K562 (cell line): ENCODE measurements around the gene ARF4. TPM values are rescaled to one million over a fixed set of nuclear protein-coding genes. Genes with fewer than 3 reads are reported as not detected.

Experiments
- ATAC-seq: fragments of 200-7000 bp; cut with Tn5 transposase; 3 replicates; pipeline ENCODE4 v1.9.1; 2020; ENCODE audit warnings: moderate library complexity
- BruUV-seq: library from RNA; stranded (reverse); fragments of 400-500 nt; replicated peaks from 2 replicates; lab custom pipeline; 2021; lab: Mats Ljungman, UMichigan
- CTCF ChIA-PET: fragments of 300-600 bp; formaldehyde crosslinking; extraction: SDS; loops from one replicate; lab custom pipeline; 2021; ENCODE audit warnings: low intra/inter-chr PET ratio; lab: Yijun Ruan, JAX
- POLR2A ChIA-PET: fragments of 300-600, 350-650 bp; sonication (Branson Sonifier 250); formaldehyde crosslinking; extraction: SDS; loops from one replicate; lab custom pipeline; 2021; ENCODE audit warnings: antibody characterized with exemption, inconsistent platforms; lab: Yijun Ruan, JAX
- DNase-seq, 4 experiments: peaks; one replicate each; pipeline versions ENCODE4 v3.0.0 to v3.0.0-alpha.2; 2011 to 2018; ENCODE audit warnings: low spot score in 3 of 4, mixed read lengths in 3 of 4; ENCODE audit errors: extremely low read depth in 1 of 4
- FAIRE-seq: peaks from 2 replicates; lab custom pipeline; 2011; peaks lifted over from hg19 to GRCh38; lab: Jason Lieb, UNC
- H2AFZ ChIP-seq: 2 replicates; pipeline ENCODE4 v1.6.0; 2011; ENCODE audit warnings: low read depth, low read length, control low read depth, inconsistent platforms
- H3K27ac ChIP-seq: fragments of 200-600 bp; 3 replicates; pipeline ENCODE4 v1.8.0; 2011; ENCODE audit warnings: low read depth, mild to moderate bottlenecking, control low read depth, inconsistent platforms, low read length, moderate library complexity, mixed read lengths; ENCODE audit errors: extremely low read depth
- H3K27me3 ChIP-seq, 2 experiments: fragments of 300-600 bp in 1 of 2; 2 replicates in 1 of 2; 3 replicates in 1 of 2; pipeline versions ENCODE4 v1.6.0 to v1.8.0; 2011; ENCODE audit warnings: inconsistent platforms in 2 of 2, low read length in 2 of 2, mild to moderate bottlenecking in 1 of 2, mixed read lengths in 1 of 2, moderate library complexity in 1 of 2; ENCODE audit not compliant: control insufficient read depth in 2 of 2, insufficient read depth in 2 of 2
- H3K36me3 ChIP-seq: fragments of 300-600 bp; 3 replicates; pipeline ENCODE4 v1.8.0; 2011; ENCODE audit warnings: mild to moderate bottlenecking, low read length, inconsistent platforms; ENCODE audit not compliant: control insufficient read depth, insufficient read depth
- H3K4me1 ChIP-seq, 2 experiments: fragments of 200-600 bp in 1 of 2; replicated peaks in 1 of 2; 2 replicates in 1 of 2; 3 replicates in 1 of 2; pipeline versions ENCODE4 v1.5.1 to v1.8.0; 2011; ENCODE audit warnings: inconsistent platforms in 2 of 2, low read length in 2 of 2, mild to moderate bottlenecking in 1 of 2, mixed read lengths in 1 of 2, moderate library complexity in 1 of 2; ENCODE audit not compliant: control insufficient read depth in 2 of 2, insufficient read depth in 2 of 2
- H3K4me2 ChIP-seq: 2 replicates; pipeline ENCODE4 v1.6.1; 2011; ENCODE audit warnings: low read length, control low read depth, inconsistent platforms, mixed read lengths; ENCODE audit not compliant: insufficient read depth
- H3K4me3 ChIP-seq: fragments of 200-600 bp; sonication (generic), shearing (Covaris generic); 2 replicates; pipeline ENCODE4 v1.5.1; 2016; ENCODE audit warnings: control low read depth, inconsistent platforms
- H3K79me2 ChIP-seq: fragments of 200-600 bp; 3 replicates; pipeline ENCODE4 v1.8.0; 2011; ENCODE audit warnings: low read length, inconsistent platforms; ENCODE audit not compliant: control insufficient read depth, insufficient read depth
- H3K9ac ChIP-seq, 2 experiments: 2 replicates each; pipeline versions ENCODE4 v1.6.0 to v1.6.1; 2011; ENCODE audit warnings: low read depth in 2 of 2, low read length in 2 of 2, control low read depth in 1 of 2, inconsistent platforms in 1 of 2, mild to moderate bottlenecking in 1 of 2, mixed read lengths in 1 of 2; ENCODE audit not compliant: insufficient read depth in 1 of 2
- H3K9me1 ChIP-seq: one replicate; pipeline ENCODE4 v1.6.0; 2011; ENCODE audit warnings: inconsistent platforms, mild to moderate bottlenecking, low read length, moderate library complexity; ENCODE audit not compliant: control insufficient read depth, insufficient read depth
- H3K9me3 ChIP-seq: replicated peaks from 2 replicates; pipeline ENCODE4 v1.5.1; 2011; ENCODE audit warnings: low read depth, low read length, inconsistent platforms; ENCODE audit not compliant: control insufficient read depth, insufficient read depth
- H4K20me1 ChIP-seq: replicated peaks from 2 replicates; pipeline ENCODE4 v1.6.1; 2011; ENCODE audit warnings: low read length, inconsistent platforms, mixed read lengths; ENCODE audit not compliant: control insufficient read depth, insufficient read depth
- MTA3 ChIP-seq: fragments of 450-650 bp; formaldehyde crosslinking; IDR thresholded peaks from 2 replicates; pipeline ENCODE4 v1.6.1; 2017; ENCODE audit warnings: mild to moderate bottlenecking, borderline replicate concordance
- SETDB1 ChIP-seq: IDR thresholded peaks from one replicate; pipeline ENCODE4 v1.6.1; 2012; ENCODE audit warnings: low read length, control low read depth, inconsistent platforms
- SIN3A ChIP-seq, 2 experiments: fragments of 150-350 bp in 1 of 2; IDR thresholded peaks; 2 replicates each; pipeline ENCODE4 v1.6.1; 2011 to 2016; ENCODE audit warnings: borderline replicate concordance in 2 of 2, low read depth in 2 of 2, low read length in 2 of 2, mild to moderate bottlenecking in 2 of 2, moderate library complexity in 2 of 2; ENCODE audit not compliant: control insufficient read depth in 1 of 2
- TFAP4 ChIP-seq: sonication (generic); formaldehyde crosslinking; IDR thresholded peaks from 2 replicates; pipeline ENCODE4 v1.8.0; 2022; ENCODE audit warnings: missing genetic modification reagents, mild to moderate bottlenecking, moderate library complexity, borderline replicate concordance
- WGBS: fragments of 100-300 bp; shearing (Covaris generic); methylation state at CpG from one replicate; pipeline ENCODE4 v1.1.6; 2016; ENCODE audit warnings: low coverage, mixed read lengths; ENCODE audit not compliant: insufficient coverage; ENCODE audit errors: missing lambda C conversion rate; 5-methylcytosine and 5-hydroxymethylcytosine counted together
- in situ Hi-C: fragments of 300-500 bp; cut with MboI; formaldehyde crosslinking; loops from 4 replicates; pipeline ENCODE4 v1.15.0; 2018; ENCODE audit warnings: inconsistent platforms, mixed read lengths
- intact Hi-C: fragments of 100-400 bp; cut with micrococcal nuclease; formaldehyde crosslinking; loops from 2 replicates; pipeline ENCODE4 v1.14.2; 2022
- polyA plus RNA-seq, 8 experiments: library from polyadenylated mRNA; depleted of rRNA in 4 of 8; stranded (reverse) in 5 of 8; unstranded in 3 of 8; fragments of >200 nt; fragmentation: Nextera tagmentation in 2 of 8; fragmentation: Illumina TruSeq in 1 of 8; extraction: Ambion mirVana in 2 of 8; extraction: Trizol in 1 of 8; gene quantifications; 2 replicates each; pipeline versions ENCODE4 v1.2.1 to v1.2.3, GENCODE V29; 2011 to 2014; ENCODE audit warnings: inconsistent platforms in 1 of 8, missing spikeins in 1 of 8
- total RNA-seq, 7 experiments: library from RNA; depleted of rRNA in 6 of 7; stranded (reverse); fragments of >200 nt in 6 of 7; fragmentation: Illumina TruSeq in 2 of 7; extraction: Trizol in 2 of 7; gene quantifications; 2 replicates each; pipeline versions ENCODE4 v1.2.1 to v1.2.3, GENCODE V29; 2011 to 2021; ENCODE audit warnings: low replicate concordance in 1 of 7
- TF ChIP-seq, protein P1 (sequence below): sonication (generic); formaldehyde crosslinking; IDR thresholded peaks from 2 replicates; pipeline ENCODE4 v1.8.0; 2022; ENCODE audit warnings: mild to moderate bottlenecking, missing genetic modification reagents
- TF ChIP-seq, protein P2 (sequence below): fragments of 250-450 bp; sonication (Bioruptor Pico); IDR thresholded peaks from 2 replicates; pipeline ENCODE4 v1.8.0; 2021; ENCODE audit warnings: borderline replicate concordance, mild to moderate bottlenecking, moderate library complexity; ENCODE audit not compliant: poor library complexity, severe bottlenecking

ARF4 gene
- total and polyA plus RNA-seq, 9 of the 15 experiments (the other 6 are each of a cell fraction or from before 2014, with no cell fraction given) = 41.1 to 273 (median 83.8) TPM

DNA sequence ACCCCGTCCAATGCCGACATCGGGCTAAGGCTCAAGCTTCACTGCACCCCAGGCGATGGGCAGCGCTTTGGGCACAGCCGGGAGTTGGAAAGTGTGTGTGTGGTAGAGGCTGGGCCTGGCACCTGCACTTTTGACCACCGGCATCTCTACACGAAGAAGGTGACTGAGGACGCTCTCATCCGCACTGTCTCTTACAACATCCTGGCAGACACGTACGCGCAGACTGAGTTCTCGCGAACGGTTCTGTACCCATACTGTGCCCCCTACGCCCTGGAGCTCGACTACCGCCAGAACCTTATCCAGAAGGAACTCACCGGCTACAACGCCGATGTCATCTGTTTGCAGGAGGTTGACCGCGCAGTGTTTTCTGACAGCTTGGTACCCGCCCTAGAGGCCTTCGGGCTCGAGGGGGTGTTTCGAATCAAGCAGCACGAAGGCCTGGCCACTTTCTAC, 40.0 kb downstream of the ARF4 start:
- Histone ChIP-seq H3K79me2 (peaks cover 50% of the 10 kb centered on the region), H3K27me3 (no peaks in the 10 kb centered on the region), H4K20me1 (0 out of 2 replicates have a peak, but pooled peaks cover 6% of the 10 kb centered on the region), H3K4me3 (peak overlapping the region; percentile 70), H3K9me3 (peaks cover 6% of the 10 kb centered on the region), H3K4me2 (peak overlapping the region; percentile 94), H3K9me1 (no peaks in the 10 kb centered on the region), H3K36me3 (peaks cover 27% of the 10 kb centered on the region), H3K27ac (peak overlapping the region; percentile 99), H2AFZ (no peak overlapping the region), H3K9ac (peak overlapping the region; percentile 91 to 98), H3K4me1 (peaks cover 10 to 26% of the 10 kb centered on the region in 2 experiments; a peak in 4 of 5 replicates)
- in situ Hi-C loops (no loop called here), intact Hi-C loops (loop anchor here (2.0 kb wide), 1 partner anchor 40 kb away; the partner anchor contains the start of gene ARF4)
- DNase-seq (peak; percentile 14 to 55 (median 26)), FAIRE-seq (peak; percentile 23), ATAC-seq (peak; percentile 69)
- peak in 1 of 2 experiments; percentile 41; a peak in 1 of 4 replicates for TF ChIP-seq SIN3A (IDR thresholded peaks at IDR 0.05; ENCODE audit: borderline replicate concordance in 2 of 2, control insufficient read depth in 1 of 2, low read depth in 2 of 2, low read length in 2 of 2)
- TF ChIP-seq MTA3 = no peak
- TF ChIP-seq, protein P1, sequence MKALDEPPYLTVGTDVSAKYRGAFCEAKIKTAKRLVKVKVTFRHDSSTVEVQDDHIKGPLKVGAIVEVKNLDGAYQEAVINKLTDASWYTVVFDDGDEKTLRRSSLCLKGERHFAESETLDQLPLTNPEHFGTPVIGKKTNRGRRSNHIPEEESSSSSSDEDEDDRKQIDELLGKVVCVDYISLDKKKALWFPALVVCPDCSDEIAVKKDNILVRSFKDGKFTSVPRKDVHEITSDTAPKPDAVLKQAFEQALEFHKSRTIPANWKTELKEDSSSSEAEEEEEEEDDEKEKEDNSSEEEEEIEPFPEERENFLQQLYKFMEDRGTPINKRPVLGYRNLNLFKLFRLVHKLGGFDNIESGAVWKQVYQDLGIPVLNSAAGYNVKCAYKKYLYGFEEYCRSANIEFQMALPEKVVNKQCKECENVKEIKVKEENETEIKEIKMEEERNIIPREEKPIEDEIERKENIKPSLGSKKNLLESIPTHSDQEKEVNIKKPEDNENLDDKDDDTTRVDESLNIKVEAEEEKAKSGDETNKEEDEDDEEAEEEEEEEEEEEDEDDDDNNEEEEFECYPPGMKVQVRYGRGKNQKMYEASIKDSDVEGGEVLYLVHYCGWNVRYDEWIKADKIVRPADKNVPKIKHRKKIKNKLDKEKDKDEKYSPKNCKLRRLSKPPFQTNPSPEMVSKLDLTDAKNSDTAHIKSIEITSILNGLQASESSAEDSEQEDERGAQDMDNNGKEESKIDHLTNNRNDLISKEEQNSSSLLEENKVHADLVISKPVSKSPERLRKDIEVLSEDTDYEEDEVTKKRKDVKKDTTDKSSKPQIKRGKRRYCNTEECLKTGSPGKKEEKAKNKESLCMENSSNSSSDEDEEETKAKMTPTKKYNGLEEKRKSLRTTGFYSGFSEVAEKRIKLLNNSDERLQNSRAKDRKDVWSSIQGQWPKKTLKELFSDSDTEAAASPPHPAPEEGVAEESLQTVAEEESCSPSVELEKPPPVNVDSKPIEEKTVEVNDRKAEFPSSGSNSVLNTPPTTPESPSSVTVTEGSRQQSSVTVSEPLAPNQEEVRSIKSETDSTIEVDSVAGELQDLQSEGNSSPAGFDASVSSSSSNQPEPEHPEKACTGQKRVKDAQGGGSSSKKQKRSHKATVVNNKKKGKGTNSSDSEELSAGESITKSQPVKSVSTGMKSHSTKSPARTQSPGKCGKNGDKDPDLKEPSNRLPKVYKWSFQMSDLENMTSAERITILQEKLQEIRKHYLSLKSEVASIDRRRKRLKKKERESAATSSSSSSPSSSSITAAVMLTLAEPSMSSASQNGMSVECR (CRISPR knock-in tag) = 0 out of 2 replicates have a peak, but pooled peaks have one; percentile 11
- TF ChIP-seq, protein P2, sequence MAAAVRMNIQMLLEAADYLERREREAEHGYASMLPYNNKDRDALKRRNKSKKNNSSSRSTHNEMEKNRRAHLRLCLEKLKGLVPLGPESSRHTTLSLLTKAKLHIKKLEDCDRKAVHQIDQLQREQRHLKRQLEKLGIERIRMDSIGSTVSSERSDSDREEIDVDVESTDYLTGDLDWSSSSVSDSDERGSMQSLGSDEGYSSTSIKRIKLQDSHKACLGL (CRISPR knock-in tag) = no peak
- no peak for TF ChIP-seq SETDB1
- TF ChIP-seq TFAP4 (CRISPR knock-in tag) = 0 out of 2 replicates have a peak, but pooled peaks have one; percentile 23
- 0% methylated on average over 19 of the region's 29 CpGs for WGBS
- ChIA-PET CTCF (no interaction called here), POLR2A (interaction anchor here (0.6 to 2.0 kb wide), 7 partner anchors 9 to 379 kb away, joined by 3 to 7 read pairs (median 3); partner anchors contain the start of gene ARF4)
- BruUV-seq = no TSS peak
